Erythroblast (primary cell): ENCODE results near the gene METTL23.

Experiments used
- GATA1 ChIP-seq: IDR thresholded peaks from 2 replicates; pipeline ENCODE4 v1.6.1; 2011; ENCODE audit warnings: low read depth, mild to moderate bottlenecking, control low read depth, low read length, moderate library complexity
- POLR2A ChIP-seq: IDR thresholded peaks from 2 replicates; pipeline ENCODE4 v1.6.1; 2011; ENCODE audit warnings: mild to moderate bottlenecking, low read length

- TF ChIP-seq POLR2A (no peak), GATA1 (no peak)
Measured at GRCh38 chr17:76710863-76711611, 15.6 kb upstream of the METTL23 start, which contains the start of gene MXRA7.
